ENCODE data around the gene SPNS1. TPM values are rescaled to one million over a fixed set of nuclear protein-coding genes. Genes with fewer than 3 reads are reported as not detected.
A peak's percentile ranks its signal among the peaks of the same experiment; 100 is the strongest.
"Not testable (repeated sequence)": the region's sequence is repeated elsewhere in the genome, so short reads cannot be mapped to it uniquely, and the experiment has no call there.

The SPNS1 gene, protein sequence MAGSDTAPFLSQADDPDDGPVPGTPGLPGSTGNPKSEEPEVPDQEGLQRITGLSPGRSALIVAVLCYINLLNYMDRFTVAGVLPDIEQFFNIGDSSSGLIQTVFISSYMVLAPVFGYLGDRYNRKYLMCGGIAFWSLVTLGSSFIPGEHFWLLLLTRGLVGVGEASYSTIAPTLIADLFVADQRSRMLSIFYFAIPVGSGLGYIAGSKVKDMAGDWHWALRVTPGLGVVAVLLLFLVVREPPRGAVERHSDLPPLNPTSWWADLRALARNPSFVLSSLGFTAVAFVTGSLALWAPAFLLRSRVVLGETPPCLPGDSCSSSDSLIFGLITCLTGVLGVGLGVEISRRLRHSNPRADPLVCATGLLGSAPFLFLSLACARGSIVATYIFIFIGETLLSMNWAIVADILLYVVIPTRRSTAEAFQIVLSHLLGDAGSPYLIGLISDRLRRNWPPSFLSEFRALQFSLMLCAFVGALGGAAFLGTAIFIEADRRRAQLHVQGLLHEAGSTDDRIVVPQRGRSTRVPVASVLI
- total RNA-seq (36.6 and 42.8 TPM in 2 replicates), polyA plus RNA-seq (140 and 146 TPM in 2 replicates)

DNA sequence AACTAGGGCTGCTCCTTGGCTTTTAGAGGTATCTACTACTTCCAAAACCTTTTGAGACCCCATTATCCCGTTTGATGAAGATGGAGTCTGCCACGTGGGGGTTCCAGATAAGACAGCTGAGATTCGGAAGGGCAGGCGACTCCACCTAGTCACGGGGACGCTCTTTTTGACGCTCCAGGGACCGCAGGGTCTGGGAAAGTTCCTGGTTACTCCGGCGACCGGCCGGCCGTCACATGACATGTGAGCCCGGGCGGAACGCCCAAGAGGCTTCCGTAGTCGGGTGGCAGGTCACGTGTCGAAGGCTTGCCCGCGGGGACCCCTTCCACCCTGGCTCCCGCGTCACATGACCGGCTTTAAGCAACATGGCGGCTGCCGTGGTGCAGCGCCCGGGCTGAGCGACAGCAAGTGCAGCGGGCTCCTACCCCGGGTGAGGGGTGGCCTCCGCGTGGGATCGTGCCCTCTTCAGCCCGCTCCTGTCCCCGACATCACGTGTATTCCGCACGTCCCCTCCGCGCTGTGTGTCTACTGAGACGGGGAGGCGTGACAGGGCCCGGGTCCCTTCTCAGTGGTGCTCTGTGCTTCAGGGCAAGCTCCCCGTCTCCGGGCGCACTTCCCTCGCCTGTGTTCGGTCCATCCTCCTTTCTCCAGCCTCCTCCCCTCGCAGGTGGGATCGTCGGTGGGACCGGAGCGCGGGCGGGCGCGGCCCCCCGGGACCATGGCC, at the start of gene SPNS1:
Gene SPNS1 (plus strand): TSS at position 342 of the 721 bp plus-strand sequence. CDS start 374 bp downstream, at position 716.
- H3K9me3 ChIP-seq (ENCODE audit: low read depth) = no peaks in the 10 kb centered on the region
- H2AFZ ChIP-seq = peak within 1 kb of the TSS; percentile 95
- peak within 1 kb of the TSS; percentile 81 for H3K4me3 ChIP-seq
- H3K4me2 ChIP-seq = peak within 1 kb of the TSS; percentile 87
- no peaks in the 10 kb centered on the region for H3K27me3 ChIP-seq
- H3K27ac ChIP-seq = peak within 1 kb of the TSS; percentile 91
- H3K79me2 ChIP-seq = peaks cover 22% of the 10 kb centered on the region
- 2% methylated on average over 60 of the region's 60 CpGs for WGBS (ENCODE audit: low lambda C conversion rate, missing lambda C conversion rate)
- H3K9me2 ChIP-seq (replicated peaks; ENCODE audit: insufficient read depth) = no peaks in the 10 kb centered on the region
- H3K4me1 ChIP-seq (ENCODE audit: insufficient read depth) = peaks cover 7% of the 10 kb centered on the region
- TF ChIP-seq EZH2phosphoT487 (IDR thresholded peaks at IDR 0.05; ENCODE audit: low read depth, severe bottlenecking, unreplicated experiment) = no peak
- TF ChIP-seq EZH2 (IDR thresholded peaks at IDR 0.05; ENCODE audit: borderline replicate concordance) = no peak
- TF ChIP-seq, protein P1, sequence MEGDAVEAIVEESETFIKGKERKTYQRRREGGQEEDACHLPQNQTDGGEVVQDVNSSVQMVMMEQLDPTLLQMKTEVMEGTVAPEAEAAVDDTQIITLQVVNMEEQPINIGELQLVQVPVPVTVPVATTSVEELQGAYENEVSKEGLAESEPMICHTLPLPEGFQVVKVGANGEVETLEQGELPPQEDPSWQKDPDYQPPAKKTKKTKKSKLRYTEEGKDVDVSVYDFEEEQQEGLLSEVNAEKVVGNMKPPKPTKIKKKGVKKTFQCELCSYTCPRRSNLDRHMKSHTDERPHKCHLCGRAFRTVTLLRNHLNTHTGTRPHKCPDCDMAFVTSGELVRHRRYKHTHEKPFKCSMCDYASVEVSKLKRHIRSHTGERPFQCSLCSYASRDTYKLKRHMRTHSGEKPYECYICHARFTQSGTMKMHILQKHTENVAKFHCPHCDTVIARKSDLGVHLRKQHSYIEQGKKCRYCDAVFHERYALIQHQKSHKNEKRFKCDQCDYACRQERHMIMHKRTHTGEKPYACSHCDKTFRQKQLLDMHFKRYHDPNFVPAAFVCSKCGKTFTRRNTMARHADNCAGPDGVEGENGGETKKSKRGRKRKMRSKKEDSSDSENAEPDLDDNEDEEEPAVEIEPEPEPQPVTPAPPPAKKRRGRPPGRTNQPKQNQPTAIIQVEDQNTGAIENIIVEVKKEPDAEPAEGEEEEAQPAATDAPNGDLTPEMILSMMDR (IDR thresholded peaks at IDR 0.05; ENCODE audit: poor library complexity) = no peak
- H4K20me1 ChIP-seq (ENCODE audit: insufficient read depth, poor library complexity, severe bottlenecking) = no peaks in the 10 kb centered on the region
- no peaks in the 10 kb centered on the region for H3K36me3 ChIP-seq (replicated peaks; ENCODE audit: insufficient read depth, low read depth)
- peak; percentile 99 for DNase-seq (ENCODE audit: low spot score)

DNA sequence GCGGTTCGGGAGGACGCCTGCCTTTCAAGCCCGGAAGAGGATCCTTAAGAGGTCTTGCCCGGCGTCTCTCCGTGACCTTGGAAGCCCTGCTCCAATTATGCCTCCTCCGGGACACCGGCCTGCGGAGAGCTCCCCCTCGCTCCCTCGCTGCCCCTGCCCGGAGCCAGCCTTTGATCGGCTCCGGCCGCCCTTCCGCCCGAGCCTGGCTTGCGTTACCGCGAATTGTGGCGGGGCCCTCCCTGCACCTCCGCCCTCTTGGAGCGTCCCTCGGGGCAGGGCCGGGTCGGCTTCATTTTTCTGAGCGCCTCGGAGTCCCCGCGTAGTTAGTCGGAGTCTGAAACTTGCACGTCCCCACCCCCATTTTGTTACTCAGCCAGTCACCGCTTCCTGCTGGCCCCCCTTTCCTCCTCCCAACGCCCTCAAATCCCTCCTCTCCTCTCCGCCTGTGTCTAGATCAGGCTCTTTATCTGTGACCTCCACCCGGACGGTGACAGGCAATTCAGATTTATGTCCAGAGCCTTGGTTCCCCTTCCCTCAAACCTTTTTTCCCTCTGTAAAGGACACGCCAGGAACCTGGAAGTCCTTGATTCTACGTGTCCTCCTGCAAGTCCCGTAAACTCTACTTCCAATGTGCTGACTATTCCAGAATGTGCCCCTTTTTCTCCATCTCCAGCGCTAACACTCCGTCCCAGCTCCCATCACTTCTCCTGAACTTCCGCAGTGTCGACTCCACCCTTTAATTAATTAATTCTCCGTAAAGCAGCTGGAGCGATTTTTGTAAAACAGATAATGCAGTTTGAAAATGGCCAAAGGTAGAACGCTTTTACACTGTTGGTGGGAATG, 49.0 kb upstream of the SPNS1 start:
- peak; percentile 83 for DNase-seq (ENCODE audit: low spot score)
- H3K79me2 ChIP-seq = peaks cover 13% of the 10 kb centered on the region
- H3K9me2 ChIP-seq (replicated peaks; ENCODE audit: insufficient read depth) = no peaks in the 10 kb centered on the region
- peak overlapping the region; percentile 99 for H3K27ac ChIP-seq
- peak overlapping the region; percentile 72 for H3K4me3 ChIP-seq
- no peaks in the 10 kb centered on the region for H4K20me1 ChIP-seq (ENCODE audit: insufficient read depth, poor library complexity, severe bottlenecking)
- H3K9me3 ChIP-seq (ENCODE audit: low read depth) = no peaks in the 10 kb centered on the region
- no peak for TF ChIP-seq EZH2phosphoT487 (IDR thresholded peaks at IDR 0.05; ENCODE audit: low read depth, severe bottlenecking, unreplicated experiment)
- TF ChIP-seq EZH2 (IDR thresholded peaks at IDR 0.05; ENCODE audit: borderline replicate concordance) = no peak
- TF ChIP-seq, protein P1 (IDR thresholded peaks at IDR 0.05; ENCODE audit: poor library complexity) = peak; percentile 2
- no peaks in the 10 kb centered on the region for H3K27me3 ChIP-seq
- H2AFZ ChIP-seq = peak overlapping the region; percentile 76
- H3K4me1 ChIP-seq (ENCODE audit: insufficient read depth) = no peaks in the 10 kb centered on the region
- H3K4me2 ChIP-seq = peak overlapping the region; percentile 90
- H3K36me3 ChIP-seq (replicated peaks; ENCODE audit: insufficient read depth, low read depth) = no peaks in the 10 kb centered on the region
- WGBS (ENCODE audit: low lambda C conversion rate, missing lambda C conversion rate) = 3% methylated on average over 45 of the region's 48 CpGs

DNA sequence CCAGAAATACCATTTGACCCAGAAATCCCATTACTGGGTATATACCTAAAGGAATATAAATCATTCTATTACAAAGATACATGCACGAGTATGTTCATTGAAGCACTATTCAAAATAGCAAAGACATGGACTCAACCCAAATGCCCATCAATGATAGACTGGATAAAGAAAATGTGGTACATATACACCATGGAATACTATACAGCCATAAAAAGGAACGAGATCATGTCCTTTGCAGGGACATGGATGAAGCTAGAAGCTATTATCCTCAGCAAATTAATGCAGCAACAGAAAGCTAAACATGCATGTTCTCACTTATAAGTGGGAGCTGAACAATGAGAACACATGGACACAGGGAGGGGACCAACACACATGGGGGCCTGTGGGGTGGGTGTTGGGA, 48.3 kb upstream of the SPNS1 start:
- H4K20me1 ChIP-seq (ENCODE audit: insufficient read depth, poor library complexity, severe bottlenecking); H3K36me3 ChIP-seq (replicated peaks; ENCODE audit: insufficient read depth, low read depth); DNase-seq (ENCODE audit: low spot score); H3K27me3 ChIP-seq; H3K9me3 ChIP-seq (ENCODE audit: low read depth); H3K4me1 ChIP-seq (ENCODE audit: insufficient read depth); H3K9me2 ChIP-seq (replicated peaks; ENCODE audit: insufficient read depth): not testable (repeated sequence)
- peak overlapping the region; percentile 76 for H2AFZ ChIP-seq
- H3K4me2 ChIP-seq = peak overlapping the region; percentile 90
- H3K27ac ChIP-seq = peak overlapping the region; percentile 99
- peaks cover 12% of the 10 kb centered on the region for H3K79me2 ChIP-seq
- H3K4me3 ChIP-seq = peak overlapping the region; percentile 72
- WGBS (ENCODE audit: low lambda C conversion rate, missing lambda C conversion rate) = 84% methylated on average over 2 of the region's 2 CpGs

All from hepatocyte (in vitro differentiated cells).